Left kidney (tissue), 2 donors: ENCODE measurements around the gene COCH. TPM values are rescaled to one million over a fixed set of nuclear protein-coding genes. Genes with fewer than 3 reads are reported as not detected.
"Not testable (repeated sequence)": the region's sequence is repeated elsewhere in the genome, so short reads cannot be mapped to it uniquely, and the experiment has no call there.

Experiments
- DNase-seq: peaks from one replicate; pipeline ENCODE4 v3.0.0-alpha.2; 2013
- polyA plus RNA-seq: library from polyadenylated mRNA; unstranded; fragments of 120-200 nt; gene quantifications from one replicate; pipeline ENCODE4 v1.2.1, GENCODE V29; 2013; ENCODE audit not compliant: insufficient read length

Gene COCH
- polyA plus RNA-seq, 1 donor = 3.9 TPM

DNA sequence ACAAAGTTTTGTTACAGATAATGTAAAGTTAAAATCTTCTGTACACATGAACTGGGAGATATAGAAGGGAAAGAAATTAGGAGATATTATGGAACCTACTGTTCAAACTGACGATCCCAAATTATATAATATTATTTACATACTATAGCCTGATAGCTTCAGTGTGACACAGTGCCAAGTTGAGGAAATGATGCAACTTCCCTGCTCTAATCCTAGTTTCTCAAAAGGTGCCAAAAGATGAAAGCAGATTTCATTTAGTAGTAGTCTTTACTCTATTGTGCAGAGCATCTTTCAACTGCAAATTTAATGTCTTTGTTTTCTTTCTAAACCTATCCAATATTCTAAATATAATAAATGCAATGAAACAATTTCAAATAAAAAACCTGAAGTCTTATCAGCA, 46.9 kb downstream of the COCH start:
- no peak for DNase-seq

DNA sequence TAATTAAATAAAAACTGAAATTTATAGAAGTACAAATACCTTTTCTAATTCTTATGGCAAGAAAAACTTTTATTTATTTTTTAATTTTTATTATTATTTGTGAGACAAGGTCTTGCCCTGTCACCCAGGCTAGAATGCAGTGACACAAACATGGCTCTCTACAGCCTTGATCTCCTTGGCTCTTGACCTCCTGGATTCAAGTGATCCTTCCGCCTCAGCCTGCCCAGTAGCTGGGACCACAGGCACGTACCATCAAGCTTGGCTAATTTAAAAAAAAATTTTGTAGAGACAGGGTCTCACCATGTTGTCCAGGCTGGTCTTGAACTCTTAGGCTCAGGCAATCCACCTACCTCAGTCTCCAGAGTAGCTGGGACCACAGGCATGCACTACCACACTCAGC, 47.4 kb downstream of the COCH start:
- DNase-seq = no peak

DNA sequence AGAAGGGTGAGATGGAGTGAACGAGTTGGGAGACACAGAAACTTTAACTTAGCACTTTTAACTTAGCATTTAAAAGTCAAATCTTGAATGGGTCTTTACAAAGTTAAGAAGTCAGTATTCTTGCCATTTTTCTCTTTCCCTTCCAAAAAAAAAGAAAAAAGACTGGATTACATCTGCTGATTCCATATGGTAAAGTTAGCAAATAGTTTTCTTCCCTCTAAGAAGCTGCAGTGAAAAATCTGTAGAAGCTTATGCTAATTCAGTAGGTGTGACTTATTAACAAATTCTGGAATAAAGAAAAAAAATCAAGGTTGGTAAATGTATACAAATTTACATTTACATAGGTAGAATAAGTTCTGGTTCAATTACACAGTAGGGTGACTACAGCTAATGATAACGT, 50.9 kb downstream of the COCH start:
- DNase-seq = no peak

DNA sequence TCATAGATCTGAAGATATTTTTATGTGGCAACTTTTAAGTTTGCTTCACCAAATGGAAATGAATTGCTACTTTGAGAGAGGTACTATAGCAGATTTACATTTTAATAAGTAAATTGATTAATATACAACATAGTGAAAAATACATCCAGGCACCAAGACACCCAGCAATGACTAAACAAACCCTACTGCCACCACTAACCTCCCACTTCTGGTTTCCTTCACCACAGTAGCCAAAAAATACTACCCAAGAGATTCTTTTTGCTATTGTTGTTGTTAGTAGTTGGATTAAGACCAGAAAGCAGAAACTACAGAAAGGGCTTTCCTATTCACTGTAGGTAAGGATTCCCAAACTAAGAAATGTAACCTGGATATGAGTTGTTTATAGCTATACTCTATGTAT, 54.1 kb downstream of the COCH start:
- DNase-seq = no peak

DNA sequence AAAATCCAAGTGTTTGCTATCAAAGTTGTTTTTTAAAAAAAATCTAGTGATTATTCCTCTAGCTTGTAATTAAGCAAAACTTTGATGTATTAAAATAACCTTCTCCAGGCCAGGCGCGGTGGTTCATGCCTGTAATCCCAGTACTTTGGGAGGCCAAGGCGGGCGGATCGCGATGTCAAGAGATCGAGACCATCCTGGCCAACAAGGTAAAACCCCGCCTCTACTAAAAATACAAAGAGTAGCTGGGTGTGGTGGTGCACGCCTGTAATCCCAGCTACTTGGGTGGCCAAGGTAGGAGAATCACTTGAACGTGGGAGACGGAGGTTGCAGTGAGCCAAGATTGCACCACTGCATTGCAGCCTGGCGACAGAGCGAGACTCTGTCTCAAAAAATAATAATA, 59.6 kb downstream of the COCH start:
- not testable (repeated sequence) for DNase-seq

DNA sequence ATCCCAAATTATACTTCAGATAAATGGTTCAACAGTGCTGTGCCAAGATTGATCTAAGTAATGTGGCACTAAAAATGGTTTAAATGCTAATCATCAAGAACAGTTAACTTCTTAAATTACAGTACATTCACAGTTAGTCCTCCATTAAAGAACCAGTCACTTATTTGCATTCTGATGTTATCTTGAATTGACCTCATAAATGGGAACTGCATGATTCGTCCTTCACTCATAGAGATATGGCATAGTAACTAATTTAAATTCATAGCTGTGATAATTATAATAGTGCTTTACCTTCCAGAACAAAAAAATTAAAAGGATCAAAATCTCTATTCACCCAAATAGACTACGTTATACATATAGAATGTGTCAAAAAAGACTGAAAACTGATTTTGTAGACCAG, 61.1 kb downstream of the COCH start:
- DNase-seq = no peak

DNA sequence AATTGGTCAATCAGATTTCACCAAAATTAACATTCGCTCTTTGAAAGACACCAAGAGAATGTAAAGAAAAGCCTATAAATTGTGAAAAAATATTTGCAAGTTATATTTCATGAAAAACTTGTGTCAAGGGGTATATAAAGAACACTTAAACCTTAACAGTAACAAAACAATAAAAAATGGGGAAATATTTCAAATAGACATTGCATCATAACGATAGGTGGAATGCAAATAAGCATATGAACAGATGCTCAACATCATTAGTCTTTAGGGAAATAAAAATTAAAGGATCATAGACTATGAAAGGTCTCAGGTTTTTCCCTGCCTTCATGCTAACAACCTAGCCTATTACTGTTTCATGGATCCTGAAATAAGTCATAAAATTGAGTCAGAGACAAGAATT, 64.3 kb downstream of the COCH start:
- no peak for DNase-seq

Other genes with a start within 250 kb of the COCH start
- gene AP4S1, start 151.1 kb downstream of the COCH start, polyA plus RNA-seq = 24.0 TPM
- 59.5 TPM for gene STRN3, start 151.8 kb downstream of the COCH start, polyA plus RNA-seq